ENCODE results near the gene SLC16A11. TPM values are rescaled to one million over a fixed set of nuclear protein-coding genes. Genes with fewer than 3 reads are reported as not detected.

The SLC16A11 gene
- total and polyA plus RNA-seq, 2 donors (not counting 1 experiment from before 2014, with no cell fraction given), result 10.0 to 31.9 TPM

DNA sequence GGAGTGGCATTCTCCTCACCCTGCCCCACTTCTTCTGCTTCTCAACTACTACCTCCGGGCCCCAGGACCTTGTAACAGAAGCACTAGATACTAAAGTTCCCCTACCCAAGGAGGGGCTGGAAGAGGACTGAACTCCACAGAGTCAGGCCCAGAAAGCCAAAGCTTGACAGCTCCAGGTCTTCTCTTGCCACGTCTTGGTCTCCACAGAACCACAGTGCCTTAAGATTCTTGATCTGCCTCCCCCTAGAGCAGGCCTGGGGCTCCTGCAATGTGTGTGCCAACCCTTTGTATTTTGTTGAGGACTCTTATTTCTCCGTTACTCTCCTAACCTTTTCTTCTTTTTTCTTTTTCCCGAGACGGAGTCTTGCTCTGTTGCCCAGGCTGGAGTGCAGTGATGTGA, 4.1 kb downstream of the SLC16A11 start:
- no peak overlapping the region for H3K9ac ChIP-seq (ENCODE audit: low read length)
- H3K27me3 ChIP-seq (replicated peaks in 1 of 4; ENCODE audit: control extremely low read depth in 1 of 4, control insufficient read depth in 3 of 4, insufficient read depth in 4 of 4, low read length in 3 of 4), result peaks cover 0 to 4% (median 0%) of the 10 kb centered on the region in 4 experiments
- H3K4me2 ChIP-seq (replicated peaks; ENCODE audit: low read depth, low read length, poor library complexity, severe bottlenecking), result no peak overlapping the region
- H3K4me1 ChIP-seq (ENCODE audit: control insufficient read depth in 2 of 2, insufficient read depth in 2 of 2, low read length in 2 of 2), result peaks cover 38 to 55% of the 10 kb centered on the region in 2 donors
- DNase-seq, result no peak
- H2AFZ ChIP-seq (ENCODE audit: insufficient read depth, low read depth, low read length, poor library complexity, severe bottlenecking), result no peak overlapping the region
- Mint-ChIP-seq H3K4me3 (no peak overlapping the region), H3K27ac (peak overlapping the region; percentile 13), H3K27me3 (no peaks in the 10 kb centered on the region), H3K9me3 (ENCODE audit: insufficient read depth) (no peaks in the 10 kb centered on the region), H3K4me1 (peaks cover 53% of the 10 kb centered on the region)
- CTCF ChIA-PET, result interaction anchor here (1.0 to 2.5 kb wide), 3 partner anchors 93 to 125 kb away, joined by 4 to 7 read pairs (median 5); no protein-coding TSS in a partner anchor
- H3K79me2 ChIP-seq (ENCODE audit: control insufficient read depth, insufficient read depth, low read length), result peaks cover 11% of the 10 kb centered on the region
- H3K4me3 ChIP-seq (ENCODE audit: control extremely low read depth in 1 of 5, extremely low read depth in 1 of 5, insufficient read depth in 1 of 5, low read depth in 2 of 5, low read length in 4 of 5), result no peak overlapping the region
- H4K20me1 ChIP-seq (ENCODE audit: control insufficient read depth, insufficient read depth, low read length, poor library complexity, severe bottlenecking), result no peaks in the 10 kb centered on the region
- TF ChIP-seq, protein P1, sequence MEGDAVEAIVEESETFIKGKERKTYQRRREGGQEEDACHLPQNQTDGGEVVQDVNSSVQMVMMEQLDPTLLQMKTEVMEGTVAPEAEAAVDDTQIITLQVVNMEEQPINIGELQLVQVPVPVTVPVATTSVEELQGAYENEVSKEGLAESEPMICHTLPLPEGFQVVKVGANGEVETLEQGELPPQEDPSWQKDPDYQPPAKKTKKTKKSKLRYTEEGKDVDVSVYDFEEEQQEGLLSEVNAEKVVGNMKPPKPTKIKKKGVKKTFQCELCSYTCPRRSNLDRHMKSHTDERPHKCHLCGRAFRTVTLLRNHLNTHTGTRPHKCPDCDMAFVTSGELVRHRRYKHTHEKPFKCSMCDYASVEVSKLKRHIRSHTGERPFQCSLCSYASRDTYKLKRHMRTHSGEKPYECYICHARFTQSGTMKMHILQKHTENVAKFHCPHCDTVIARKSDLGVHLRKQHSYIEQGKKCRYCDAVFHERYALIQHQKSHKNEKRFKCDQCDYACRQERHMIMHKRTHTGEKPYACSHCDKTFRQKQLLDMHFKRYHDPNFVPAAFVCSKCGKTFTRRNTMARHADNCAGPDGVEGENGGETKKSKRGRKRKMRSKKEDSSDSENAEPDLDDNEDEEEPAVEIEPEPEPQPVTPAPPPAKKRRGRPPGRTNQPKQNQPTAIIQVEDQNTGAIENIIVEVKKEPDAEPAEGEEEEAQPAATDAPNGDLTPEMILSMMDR (IDR thresholded peaks at IDR 0.05), result no peak
- TF ChIP-seq EZH2 (IDR thresholded peaks at IDR 0.05; ENCODE audit: borderline replicate concordance, insufficient read depth, low read depth, low read length, poor library complexity, severe bottlenecking), result no peak
- POLR2A ChIA-PET, result no interaction called here
- H3K36me3 ChIP-seq (replicated peaks in 1 of 2; ENCODE audit: control extremely low read depth in 1 of 2, control insufficient read depth in 1 of 2, extremely low read depth in 1 of 2, insufficient read depth in 2 of 2, low read length in 1 of 2), result peaks cover 0 to 2% of the 10 kb centered on the region in 2 experiments
- H3K9me3 ChIP-seq (ENCODE audit: control extremely low read depth in 1 of 3, control insufficient read depth in 2 of 3, insufficient read depth in 1 of 3, low read length in 2 of 3), result peaks cover 0 to 8% (median 0%) of the 10 kb centered on the region in 3 donors
- 98% methylated on average over 5 of the region's 5 CpGs for WGBS (ENCODE audit: insufficient coverage)
- intact Hi-C loops (cut with micrococcal nuclease), result loop anchor here (5.0 to 10.0 kb wide), 2 partner anchors 397 to 545 kb away; partner anchors contain the start of genes FGF11, MPDU1 and TMEM102
- H3K27ac ChIP-seq (ENCODE audit: low read length in 2 of 2), result peak overlapping the region in 1 of 2 donors; percentile 19
- ATAC-seq (ENCODE audit: low read depth), result no peak

DNA sequence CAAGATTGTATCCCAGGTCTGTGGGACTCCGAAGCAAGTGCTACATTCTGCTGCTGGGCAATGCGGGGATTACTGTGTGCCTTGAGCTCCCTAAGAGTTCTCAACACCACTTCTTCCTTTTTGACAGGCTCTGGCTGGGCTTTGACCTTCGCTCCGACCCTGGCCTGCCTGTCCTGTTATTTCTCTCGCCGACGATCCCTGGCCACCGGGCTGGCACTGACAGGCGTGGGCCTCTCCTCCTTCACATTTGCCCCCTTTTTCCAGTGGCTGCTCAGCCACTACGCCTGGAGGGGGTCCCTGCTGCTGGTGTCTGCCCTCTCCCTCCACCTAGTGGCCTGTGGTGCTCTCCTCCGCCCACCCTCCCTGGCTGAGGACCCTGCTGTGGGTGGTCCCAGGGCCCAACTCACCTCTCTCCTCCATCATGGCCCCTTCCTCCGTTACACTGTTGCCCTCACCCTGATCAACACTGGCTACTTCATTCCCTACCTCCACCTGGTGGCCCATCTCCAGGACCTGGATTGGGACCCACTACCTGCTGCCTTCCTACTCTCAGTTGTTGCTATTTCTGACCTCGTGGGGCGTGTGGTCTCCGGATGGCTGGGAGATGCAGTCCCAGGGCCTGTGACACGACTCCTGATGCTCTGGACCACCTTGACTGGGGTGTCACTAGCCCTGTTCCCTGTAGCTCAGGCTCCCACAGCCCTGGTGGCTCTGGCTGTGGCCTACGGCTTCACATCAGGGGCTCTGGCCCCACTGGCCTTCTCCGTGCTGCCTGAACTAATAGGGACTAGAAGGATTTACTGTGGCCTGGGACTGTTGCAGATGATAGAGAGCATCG, 5.6 kb downstream of the SLC16A11 start:
- POLR2A ChIA-PET, result no interaction called here
- Mint-ChIP-seq H3K4me3 (peak overlapping the region; percentile 53), H3K4me1 (peaks cover 53% of the 10 kb centered on the region), H3K9me3 (ENCODE audit: insufficient read depth) (no peaks in the 10 kb centered on the region), H3K27ac (peak overlapping the region; percentile 15), H3K27me3 (no peaks in the 10 kb centered on the region)
- peaks cover 0 to 2% of the 10 kb centered on the region in 2 experiments for H3K36me3 ChIP-seq (replicated peaks in 1 of 2; ENCODE audit: control extremely low read depth in 1 of 2, control insufficient read depth in 1 of 2, extremely low read depth in 1 of 2, insufficient read depth in 2 of 2, low read length in 1 of 2)
- H3K9ac ChIP-seq (ENCODE audit: low read length), result no peak overlapping the region
- H3K4me3 ChIP-seq (ENCODE audit: control extremely low read depth in 1 of 5, extremely low read depth in 1 of 5, insufficient read depth in 1 of 5, low read depth in 2 of 5, low read length in 4 of 5), result no peak overlapping the region
- no peak for TF ChIP-seq EZH2 (IDR thresholded peaks at IDR 0.05; ENCODE audit: borderline replicate concordance, insufficient read depth, low read depth, low read length, poor library complexity, severe bottlenecking)
- TF ChIP-seq, protein P1 (IDR thresholded peaks at IDR 0.05), result no peak
- CTCF ChIA-PET, result interaction anchor here (0.6 to 2.5 kb wide), 4 partner anchors 8 to 98 kb away, joined by 3 to 7 read pairs (median 4); no protein-coding TSS in a partner anchor
- no peak overlapping the region for H3K27ac ChIP-seq (ENCODE audit: low read length in 2 of 2)
- no peak overlapping the region for H3K4me2 ChIP-seq (replicated peaks; ENCODE audit: low read depth, low read length, poor library complexity, severe bottlenecking)
- H2AFZ ChIP-seq (ENCODE audit: insufficient read depth, low read depth, low read length, poor library complexity, severe bottlenecking), result no peak overlapping the region
- intact Hi-C loops (cut with micrococcal nuclease), result loop anchor here (5.0 kb wide), 1 partner anchor 399 kb away; the partner anchor contains the start of genes FGF11 and TMEM102
- H3K79me2 ChIP-seq (ENCODE audit: control insufficient read depth, insufficient read depth, low read length), result peaks cover 19% of the 10 kb centered on the region
- H3K9me3 ChIP-seq (ENCODE audit: control extremely low read depth in 1 of 3, control insufficient read depth in 2 of 3, insufficient read depth in 1 of 3, low read length in 2 of 3), result peaks cover 0 to 6% (median 0%) of the 10 kb centered on the region in 3 donors
- WGBS (ENCODE audit: insufficient coverage), result 91% methylated on average over 19 of the region's 19 CpGs
- H3K4me1 ChIP-seq (ENCODE audit: control insufficient read depth in 2 of 2, insufficient read depth in 2 of 2, low read length in 2 of 2), result peaks cover 34 to 54% of the 10 kb centered on the region in 2 donors
- ATAC-seq (ENCODE audit: low read depth) (no peak), DNase-seq (no peak)
- H4K20me1 ChIP-seq (ENCODE audit: control insufficient read depth, insufficient read depth, low read length, poor library complexity, severe bottlenecking), result no peaks in the 10 kb centered on the region
- H3K27me3 ChIP-seq (replicated peaks in 1 of 4; ENCODE audit: control extremely low read depth in 1 of 4, control insufficient read depth in 3 of 4, insufficient read depth in 4 of 4, low read length in 3 of 4), result peaks cover 0 to 3% (median 0%) of the 10 kb centered on the region in 4 experiments

All from B cell (primary cell).